Smooth muscle cell (in vitro differentiated cells): Measurements from ENCODE around the gene AUH. TPM values are rescaled to one million over a fixed set of nuclear protein-coding genes. Genes with fewer than 3 reads are reported as not detected.

Source experiments
- DNase-seq: peaks from one replicate; lab custom pipeline; 2025; ENCODE audit not compliant: unreplicated experiment; lab: John Stamatoyannopoulos, UW
- H2AFZ ChIP-seq: fragments of 200-600 bp; sonication (generic); 2 replicates; pipeline ENCODE4 v1.6.0; 2016; ENCODE audit warnings: antibody characterized with exemption, low read depth, mild to moderate bottlenecking
- H3F3A ChIP-seq: fragments of 200-600 bp; sonication (generic); 2 replicates; pipeline ENCODE4 v1.6.0; 2017; ENCODE audit warnings: antibody characterized with exemption, low read depth
- H3K27ac ChIP-seq: fragments of 200-600 bp; sonication (generic); 2 replicates; pipeline ENCODE4 v1.5.1; 2016; ENCODE audit warnings: low read depth, mild to moderate bottlenecking
- H3K27me3 ChIP-seq: fragments of 200-600 bp; sonication (generic); 2 replicates; pipeline ENCODE4 v1.6.1; 2016; ENCODE audit warnings: low read depth, mild to moderate bottlenecking
- H3K36me3 ChIP-seq: fragments of 200-600 bp; sonication (generic); 2 replicates; pipeline ENCODE4 v1.5.1; 2016; ENCODE audit warnings: low read depth
- H3K4me1 ChIP-seq: fragments of 200-600 bp; sonication (generic); 2 replicates; pipeline ENCODE4 v1.5.1; 2016; ENCODE audit warnings: low read depth
- H3K4me2 ChIP-seq: fragments of 200-600 bp; sonication (generic); 2 replicates; pipeline ENCODE4 v1.6.0; 2016; ENCODE audit warnings: mild to moderate bottlenecking
- H3K4me3 ChIP-seq: fragments of 200-600 bp; sonication (generic); 2 replicates; pipeline ENCODE4 v1.5.1; 2016; ENCODE audit warnings: mild to moderate bottlenecking
- H3K79me2 ChIP-seq: fragments of 200-600 bp; sonication (generic); 2 replicates; pipeline ENCODE4 v1.6.0; 2016; ENCODE audit warnings: low read depth, mild to moderate bottlenecking
- H3K9ac ChIP-seq: fragments of 200-600 bp; sonication (generic); 2 replicates; pipeline ENCODE4 v1.6.0; 2016; ENCODE audit warnings: low read depth
- H3K9me3 ChIP-seq: fragments of 200-600 bp; sonication (generic); replicated peaks from 2 replicates; pipeline ENCODE4 v1.5.1; 2016; ENCODE audit warnings: low read depth
- H4K20me1 ChIP-seq: fragments of 200-600 bp; sonication (generic); 2 replicates; pipeline ENCODE4 v1.6.0; 2016; ENCODE audit warnings: low read depth
- CTCF ChIP-seq: fragments of 200-600 bp; sonication (generic); IDR thresholded peaks from 2 replicates; pipeline ENCODE4 v1.5.1; 2017; ENCODE audit warnings: borderline replicate concordance, mild to moderate bottlenecking, antibody characterized with exemption; ENCODE audit not compliant: insufficient read depth, poor library complexity, severe bottlenecking
- WGBS: methylation state at CpG from one replicate; pipeline ENCODE4 v1.1.7; 2016; ENCODE audit warnings: low lambda C conversion rate; 5-methylcytosine and 5-hydroxymethylcytosine counted together
- polyA plus RNA-seq: library from polyadenylated mRNA; unstranded; fragments of >200 nt; fragmentation: Nextera tagmentation; extraction: Ambion mirVana; gene quantifications from 2 replicates; pipeline ENCODE4 v1.2.1, GENCODE V29; 2016
- total RNA-seq: library from RNA; depleted of rRNA; stranded (reverse); fragments of >200 nt; gene quantifications from 2 replicates; pipeline ENCODE4 v1.2.3, GENCODE V29; 2014

The AUH gene
- total and polyA plus RNA-seq, 2 experiments from 2014 or later, result 8.7 TPM

DNA sequence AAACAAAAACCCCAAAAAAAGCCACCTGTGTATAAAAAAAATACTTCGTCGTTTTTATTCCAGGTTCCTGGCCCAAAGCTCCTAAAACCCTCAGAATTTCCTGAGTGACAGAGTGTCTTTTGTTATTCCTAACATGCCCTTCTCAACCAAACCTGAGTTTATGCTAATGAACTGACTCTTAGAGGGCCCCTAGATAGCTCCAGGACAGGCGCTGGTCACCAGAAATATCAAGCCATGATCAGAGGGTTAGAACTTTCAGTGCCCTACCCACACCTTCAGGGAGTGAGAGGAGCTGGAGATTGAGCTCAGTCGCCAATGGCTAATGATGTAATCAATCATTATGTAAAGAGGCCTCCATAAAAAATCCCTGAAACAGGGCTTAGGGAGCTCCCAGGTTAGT lies 15.7 kb downstream of the AUH start:
- H3K4me3 ChIP-seq, result no peak overlapping the region
- H3F3A ChIP-seq, result no peaks in the 10 kb centered on the region
- no peak overlapping the region for H3K9ac ChIP-seq
- WGBS, result 67% methylated on average over 4 of the region's 4 CpGs
- DNase-seq, result no peak
- no peaks in the 10 kb centered on the region for H3K9me3 ChIP-seq
- H3K4me1 ChIP-seq, result no peaks in the 10 kb centered on the region
- H3K27ac ChIP-seq, result no peak overlapping the region
- H3K79me2 ChIP-seq, result peaks cover 26% of the 10 kb centered on the region
- no peak overlapping the region for H3K4me2 ChIP-seq
- no peaks in the 10 kb centered on the region for H3K27me3 ChIP-seq
- TF ChIP-seq CTCF, result no peak
- H4K20me1 ChIP-seq, result no peaks in the 10 kb centered on the region
- no peak overlapping the region for H2AFZ ChIP-seq
- no peaks in the 10 kb centered on the region for H3K36me3 ChIP-seq

DNA sequence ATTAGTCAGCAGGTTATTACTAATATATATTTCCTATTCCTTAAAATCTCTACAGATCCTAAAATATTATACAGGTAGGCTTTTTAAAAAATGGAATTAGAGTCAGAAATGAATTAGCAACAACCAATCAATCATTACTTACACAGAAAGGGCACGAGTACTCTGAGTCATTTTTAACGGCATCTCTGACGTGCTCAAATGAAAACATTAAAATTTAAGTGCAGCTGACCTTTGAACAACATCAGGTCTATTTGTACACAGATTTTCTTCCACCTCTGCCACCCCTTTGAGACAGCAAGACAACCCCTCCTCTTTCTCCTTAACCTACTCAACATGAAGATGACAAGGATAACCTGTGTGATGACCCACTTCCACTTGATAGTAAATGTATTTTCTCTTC lies 19.1 kb downstream of the AUH start:
- H3K9me3 ChIP-seq, result no peaks in the 10 kb centered on the region
- TF ChIP-seq CTCF, result no peak
- H3K27ac ChIP-seq, result no peak overlapping the region
- no peaks in the 10 kb centered on the region for H4K20me1 ChIP-seq
- no peak for DNase-seq
- WGBS, result 95% methylated on average over 3 of the region's 3 CpGs
- peaks cover 15% of the 10 kb centered on the region for H3K79me2 ChIP-seq
- no peaks in the 10 kb centered on the region for H3K36me3 ChIP-seq
- no peak overlapping the region for H3K9ac ChIP-seq
- H2AFZ ChIP-seq, result no peak overlapping the region
- no peak overlapping the region for H3K4me2 ChIP-seq
- H3K4me3 ChIP-seq, result no peak overlapping the region
- no peaks in the 10 kb centered on the region for H3K4me1 ChIP-seq
- H3K27me3 ChIP-seq, result no peaks in the 10 kb centered on the region
- no peaks in the 10 kb centered on the region for H3F3A ChIP-seq

DNA sequence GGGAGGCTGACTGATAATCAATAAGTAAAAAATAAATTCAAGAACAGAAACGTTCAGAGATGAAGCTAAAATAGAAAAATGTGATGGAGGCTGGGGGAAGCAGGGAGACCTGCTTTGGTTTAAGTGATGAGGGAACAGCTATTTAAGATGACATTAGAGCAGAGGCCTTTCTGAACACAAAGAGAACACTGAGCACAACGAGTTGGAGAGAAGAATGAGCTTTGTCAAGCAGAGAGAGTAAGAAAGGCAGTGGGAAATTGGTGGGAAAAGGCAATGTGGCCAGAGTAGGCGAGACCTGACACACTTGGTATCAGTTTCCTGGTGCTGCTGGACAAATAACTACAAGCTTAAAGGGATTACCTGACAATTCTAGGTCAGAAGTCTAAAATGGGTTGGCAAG lies 20.0 kb downstream of the AUH start:
- peaks cover 8% of the 10 kb centered on the region for H3K79me2 ChIP-seq
- WGBS, result 91% methylated on average over 3 of the region's 3 CpGs
- H3K4me1 ChIP-seq, result no peaks in the 10 kb centered on the region
- H3K4me3 ChIP-seq, result no peak overlapping the region
- no peaks in the 10 kb centered on the region for H4K20me1 ChIP-seq
- no peak overlapping the region for H2AFZ ChIP-seq
- no peaks in the 10 kb centered on the region for H3F3A ChIP-seq
- H3K9me3 ChIP-seq, result no peaks in the 10 kb centered on the region
- H3K9ac ChIP-seq, result no peak overlapping the region
- H3K27me3 ChIP-seq, result no peaks in the 10 kb centered on the region
- no peak for TF ChIP-seq CTCF
- no peak for DNase-seq
- H3K36me3 ChIP-seq, result no peaks in the 10 kb centered on the region
- no peak overlapping the region for H3K27ac ChIP-seq
- H3K4me2 ChIP-seq, result no peak overlapping the region

DNA sequence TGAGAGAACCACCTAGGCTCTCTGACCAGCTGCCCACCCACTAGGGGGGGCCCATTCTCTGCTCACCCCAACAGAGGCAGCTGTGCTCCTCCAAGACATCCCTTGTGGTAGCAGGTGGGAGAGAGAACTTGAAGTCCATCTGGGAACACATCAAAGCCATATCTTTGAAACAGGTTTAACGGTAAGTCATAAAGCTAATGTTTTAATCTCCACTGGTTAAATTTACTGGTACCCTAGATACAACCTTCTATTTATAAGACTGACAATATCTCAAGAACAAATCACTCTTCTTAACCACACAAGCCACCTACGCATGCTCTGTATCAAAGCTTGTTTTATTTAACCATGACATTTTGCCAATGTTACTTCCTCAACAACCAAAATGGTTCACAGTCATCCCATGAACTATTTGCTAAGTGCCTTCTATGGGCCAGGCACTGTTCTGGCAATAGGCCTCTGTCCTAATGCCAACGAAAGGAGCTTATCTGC lies 20.4 kb downstream of the AUH start:
- H3K4me2 ChIP-seq, result no peak overlapping the region
- no peaks in the 10 kb centered on the region for H3K9me3 ChIP-seq
- H3K4me3 ChIP-seq, result no peak overlapping the region
- no peaks in the 10 kb centered on the region for H3K36me3 ChIP-seq
- 94% methylated on average over 3 of the region's 3 CpGs for WGBS
- no peaks in the 10 kb centered on the region for H3K27me3 ChIP-seq
- H4K20me1 ChIP-seq, result no peaks in the 10 kb centered on the region
- peaks cover 8% of the 10 kb centered on the region for H3K79me2 ChIP-seq
- H3K4me1 ChIP-seq, result no peaks in the 10 kb centered on the region
- no peak for DNase-seq
- no peak overlapping the region for H3K9ac ChIP-seq
- H3F3A ChIP-seq, result no peaks in the 10 kb centered on the region
- no peak overlapping the region for H3K27ac ChIP-seq
- no peak overlapping the region for H2AFZ ChIP-seq
- TF ChIP-seq CTCF, result no peak
